Endothelial cell (in vitro differentiated cells): ENCODE measurements around the gene LDB3. TPM values are rescaled to one million over a fixed set of nuclear protein-coding genes. Genes with fewer than 3 reads are reported as not detected.

Experiments
- DNase-seq: peaks from one replicate; pipeline ENCODE4 v3.0.0; 2021; ENCODE audit warnings: low spot score
- H3K27ac Mint-ChIP-seq: one replicate; pipeline ENCODE4 v1.8.0; 2021; ENCODE audit warnings: mixed read lengths, inconsistent platforms; ENCODE audit not compliant: unreplicated experiment
- H3K27me3 Mint-ChIP-seq: one replicate; pipeline ENCODE4 v1.8.0; 2021; ENCODE audit warnings: mild to moderate bottlenecking, moderate library complexity, mixed read lengths, inconsistent platforms; ENCODE audit not compliant: unreplicated experiment
- H3K36me3 Mint-ChIP-seq: one replicate; pipeline ENCODE4 v1.8.0; 2021; ENCODE audit warnings: mild to moderate bottlenecking, low read depth, mixed read lengths, inconsistent platforms; ENCODE audit not compliant: unreplicated experiment
- H3K4me1 Mint-ChIP-seq: one replicate; pipeline ENCODE4 v1.8.0; 2021; ENCODE audit warnings: mild to moderate bottlenecking, mixed read lengths, inconsistent platforms; ENCODE audit not compliant: unreplicated experiment
- H3K4me3 Mint-ChIP-seq: one replicate; pipeline ENCODE4 v1.8.0; 2021; ENCODE audit warnings: mild to moderate bottlenecking, mixed read lengths, inconsistent platforms; ENCODE audit not compliant: unreplicated experiment
- H3K9me3 Mint-ChIP-seq: one replicate; pipeline ENCODE4 v1.8.0; 2021; ENCODE audit warnings: mixed read lengths, inconsistent platforms; ENCODE audit not compliant: unreplicated experiment
- CTCF ChIP-seq: fragments of 200-600 bp; sonication (generic); IDR thresholded peaks from one replicate; pipeline ENCODE4 v1.5.0; 2021; ENCODE audit warnings: antibody characterized with exemption; ENCODE audit not compliant: unreplicated experiment
- total RNA-seq: library from RNA; stranded (reverse); fragmentation: NEBNext Ultra II Directional; extraction: Animal tissue kit (Norgen Biotek cat#: 25700); gene quantifications from one replicate; pipeline ENCODE4 v1.2.1, GENCODE V29; 2021; ENCODE audit not compliant: unreplicated experiment

The LDB3 gene
- total RNA-seq, 1 donor from 2014 or later: 0.36 TPM

DNA sequence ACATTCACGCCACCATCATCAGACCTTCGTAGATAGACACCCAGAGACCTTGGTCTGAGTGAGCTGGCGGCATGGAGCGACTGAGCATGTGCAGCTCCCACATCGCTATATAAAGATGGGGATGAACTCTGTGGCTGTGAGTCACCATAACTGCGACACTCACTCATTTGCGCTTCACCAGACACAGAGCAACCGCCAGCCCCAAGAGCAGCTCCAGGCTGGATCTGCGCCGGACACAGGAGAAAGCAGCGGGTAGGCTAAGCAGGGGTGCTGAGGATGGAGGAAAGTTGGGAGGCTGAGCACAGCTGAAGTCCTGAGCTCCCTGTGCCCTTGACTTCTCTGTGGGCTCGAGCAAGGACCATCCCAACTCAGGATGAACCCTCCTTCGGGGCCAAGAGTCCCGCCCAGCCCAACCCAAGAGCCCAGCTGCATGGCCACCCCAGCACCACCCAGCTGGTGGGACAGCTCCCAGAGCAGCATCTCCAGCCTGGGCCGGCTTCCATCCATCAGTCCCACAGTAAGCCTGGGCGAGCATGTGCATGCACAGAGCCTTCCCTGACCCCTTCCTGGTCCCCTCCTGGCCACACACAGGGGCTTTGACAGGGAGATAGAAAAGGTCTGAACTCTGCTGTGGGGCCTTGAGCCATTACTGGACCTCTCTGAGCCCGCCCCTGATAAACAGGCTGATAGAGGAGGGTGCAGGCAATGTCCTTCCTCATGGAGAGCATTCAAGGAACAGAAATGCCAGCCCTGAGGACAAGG is 13.7 kb upstream of the LDB3 start, which contains the start of gene OPN4:
Gene OPN4, plus strand, starts transcription at position 137 of the 762 bp plus-strand sequence. Its CDS starts 237 bp downstream, at position 374.
- Mint-ChIP-seq H3K4me3 (no peak within 1 kb of the TSS), H3K36me3 (peaks cover 5% of the 10 kb centered on the region), H3K4me1 (peaks cover 6% of the 10 kb centered on the region), H3K27ac (no peak within 1 kb of the TSS), H3K9me3 (no peaks in the 10 kb centered on the region), H3K27me3 (peaks cover 15% of the 10 kb centered on the region)
- no peak for DNase-seq
- TF ChIP-seq CTCF: no peak

DNA sequence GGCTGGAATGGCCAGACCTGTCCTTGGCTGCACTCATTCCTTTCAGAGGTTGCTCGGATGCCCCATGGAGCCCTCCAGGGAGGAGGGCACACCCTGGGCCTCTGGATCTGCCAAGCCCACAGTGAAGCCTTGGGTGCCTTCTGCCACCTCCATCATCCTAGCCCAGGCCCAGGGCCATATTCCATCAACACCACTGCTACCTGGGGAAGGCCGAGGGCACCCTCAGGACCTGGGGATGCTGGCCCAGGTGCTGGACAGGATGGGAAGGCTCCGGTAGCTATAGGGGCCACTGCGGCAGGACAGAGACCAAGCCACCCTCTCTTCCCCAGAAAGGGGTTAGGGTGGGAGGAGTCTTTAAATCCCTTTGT is 13.2 kb upstream of the LDB3 start:
- H3K36me3 Mint-ChIP-seq: peaks cover 5% of the 10 kb centered on the region
- peaks cover 6% of the 10 kb centered on the region for H3K4me1 Mint-ChIP-seq
- TF ChIP-seq CTCF: no peak
- no peak overlapping the region for H3K4me3 Mint-ChIP-seq
- peaks cover 15% of the 10 kb centered on the region for H3K27me3 Mint-ChIP-seq
- no peaks in the 10 kb centered on the region for H3K9me3 Mint-ChIP-seq
- DNase-seq: no peak
- no peak overlapping the region for H3K27ac Mint-ChIP-seq

- no peak overlapping the region for H3K27ac Mint-ChIP-seq
- H3K9me3 Mint-ChIP-seq: no peaks in the 10 kb centered on the region
- H3K36me3 Mint-ChIP-seq: peaks cover 5% of the 10 kb centered on the region
- TF ChIP-seq CTCF: no peak
- peaks cover 6% of the 10 kb centered on the region for H3K4me1 Mint-ChIP-seq
- peaks cover 15% of the 10 kb centered on the region for H3K27me3 Mint-ChIP-seq
- no peak overlapping the region for H3K4me3 Mint-ChIP-seq
- DNase-seq: no peak
Measured at GRCh38 chr10:86655596-86655995, 12.7 kb upstream of the LDB3 start.

- Mint-ChIP-seq H3K36me3 (peaks cover 5% of the 10 kb centered on the region), H3K4me3 (peak overlapping the region; percentile 44), H3K4me1 (peaks cover 3% of the 10 kb centered on the region), H3K27me3 (peaks cover 19% of the 10 kb centered on the region), H3K27ac (peak overlapping the region; percentile 54), H3K9me3 (no peaks in the 10 kb centered on the region)
- DNase-seq: no peak
- TF ChIP-seq CTCF: no peak
Measured at GRCh38 chr10:86657011-86657395, 11.3 kb upstream of the LDB3 start.

GRCh38 chr10:86657396-86658011 is 10.8 kb upstream of the LDB3 start:
- TF ChIP-seq CTCF: no peak
- H3K9me3 Mint-ChIP-seq: no peaks in the 10 kb centered on the region
- H3K36me3 Mint-ChIP-seq: peaks cover 5% of the 10 kb centered on the region
- peaks cover 3% of the 10 kb centered on the region for H3K4me1 Mint-ChIP-seq
- peaks cover 20% of the 10 kb centered on the region for H3K27me3 Mint-ChIP-seq
- H3K4me3 Mint-ChIP-seq: peak overlapping the region; percentile 44
- peak overlapping the region; percentile 54 for H3K27ac Mint-ChIP-seq
- no peak for DNase-seq
